ENCODE results near the gene B4GALNT4.
"Not testable (repeated sequence)": the region's sequence is repeated elsewhere in the genome, so short reads cannot be mapped to it uniquely, and the experiment has no call there.

The B4GALNT4 gene

DNA sequence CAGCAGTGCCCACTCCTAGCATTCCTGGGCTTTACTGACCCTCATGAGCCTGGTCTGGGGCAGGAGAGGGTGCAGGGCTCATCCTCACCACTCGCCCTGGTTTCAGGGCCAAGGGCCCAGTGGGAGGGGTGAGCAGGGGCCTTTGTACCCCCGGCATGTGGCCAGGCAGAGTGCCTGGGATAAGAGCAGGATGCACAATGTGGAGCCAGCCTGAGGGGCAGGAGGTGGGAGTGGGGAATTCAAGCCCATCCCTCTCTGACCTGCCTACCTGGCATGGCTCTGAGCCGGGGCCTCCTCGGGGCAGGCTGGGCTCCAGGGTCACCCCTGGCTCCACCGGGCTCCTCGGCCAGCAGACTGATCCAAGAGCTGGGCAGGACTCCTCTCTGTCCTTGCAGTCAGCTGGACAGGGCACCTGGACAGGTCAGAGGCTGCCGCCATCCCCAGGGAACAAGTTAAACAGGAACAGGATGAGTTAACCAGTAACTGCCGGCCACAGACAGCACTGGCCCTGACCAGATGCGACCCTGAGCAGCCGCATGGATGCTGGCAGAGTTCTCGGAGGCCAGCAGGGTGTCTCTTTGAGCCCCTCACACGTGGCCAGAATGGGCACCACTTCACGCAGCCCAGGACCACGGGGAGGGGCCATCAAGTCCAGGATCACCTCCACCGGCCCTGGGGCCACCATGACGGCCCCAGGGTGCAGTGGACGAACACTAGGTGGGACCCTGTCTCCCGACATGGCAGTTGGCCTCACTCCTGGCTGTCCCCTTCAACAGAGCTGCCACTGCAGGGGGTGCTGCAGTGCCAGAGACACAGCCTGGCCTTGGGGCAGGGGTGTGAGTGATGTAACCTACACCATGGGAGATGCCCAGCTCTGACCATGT, 40.5 kb downstream of the B4GALNT4 start:
- no peak for DNase-seq

DNA sequence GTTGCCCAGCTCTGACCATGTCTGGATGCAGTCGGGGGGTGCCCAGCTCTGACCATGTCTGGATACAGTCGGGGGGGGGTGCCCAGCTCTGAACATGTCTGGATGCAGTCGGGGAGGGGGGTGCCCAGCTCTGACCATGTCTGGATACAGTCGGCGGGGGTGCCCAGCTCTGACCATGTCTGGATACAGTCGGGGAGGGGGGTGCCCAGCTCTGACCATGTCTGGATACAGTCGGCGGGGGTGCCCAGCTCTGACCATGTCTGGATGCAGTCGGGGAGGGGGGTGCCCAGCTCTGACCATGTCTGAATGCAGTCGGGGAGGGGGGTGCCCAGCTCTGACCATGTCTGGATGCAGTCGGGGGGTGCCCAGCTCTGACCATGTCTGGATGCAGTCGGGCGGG, 41.4 kb downstream of the B4GALNT4 start:
- DNase-seq: not testable (repeated sequence)

DNA sequence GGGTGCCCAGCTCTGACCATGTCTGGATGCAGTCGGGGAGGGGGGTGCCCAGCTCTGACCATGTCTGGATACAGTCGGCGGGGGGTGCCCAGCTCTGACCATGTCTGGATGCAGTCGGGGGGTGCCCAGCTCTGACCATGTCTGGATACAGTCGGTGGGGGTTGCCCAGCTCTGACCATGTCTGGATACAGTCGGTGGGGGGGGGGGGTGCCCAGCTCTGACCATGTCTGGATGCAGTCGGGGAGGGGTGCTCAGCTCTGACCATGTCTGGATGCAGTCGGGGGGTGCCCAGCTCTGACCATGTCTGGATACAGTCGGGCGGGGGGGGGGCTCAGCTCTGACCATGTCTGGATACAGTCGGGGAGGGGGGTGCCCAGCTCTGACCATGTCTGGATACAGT, 42.2 kb downstream of the B4GALNT4 start:
- DNase-seq: not testable (repeated sequence)

DNA sequence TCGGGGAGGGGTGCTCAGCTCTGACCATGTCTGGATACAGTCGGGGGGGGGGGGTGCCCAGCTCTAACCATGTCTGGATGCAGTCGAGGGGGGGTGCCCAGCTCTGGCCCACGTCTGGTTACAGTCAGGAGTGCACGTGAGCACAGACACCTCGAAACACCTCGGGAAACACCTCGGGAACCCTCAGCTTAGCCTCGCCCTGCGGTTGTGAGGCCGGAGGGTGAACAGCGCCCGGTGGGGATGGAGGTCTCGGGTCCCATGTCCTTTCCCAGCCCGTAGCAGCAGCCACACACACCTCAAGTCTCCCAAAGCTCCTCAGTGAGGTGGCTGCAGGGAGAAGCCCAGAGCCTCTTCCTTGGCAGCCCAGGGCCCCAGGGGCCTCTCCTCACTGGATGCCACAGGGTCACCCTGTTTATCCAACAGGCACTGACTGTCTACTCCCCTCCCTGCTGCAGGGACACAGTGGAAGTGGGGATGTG, 43.4 kb downstream of the B4GALNT4 start:
- DNase-seq: no peak

DNA sequence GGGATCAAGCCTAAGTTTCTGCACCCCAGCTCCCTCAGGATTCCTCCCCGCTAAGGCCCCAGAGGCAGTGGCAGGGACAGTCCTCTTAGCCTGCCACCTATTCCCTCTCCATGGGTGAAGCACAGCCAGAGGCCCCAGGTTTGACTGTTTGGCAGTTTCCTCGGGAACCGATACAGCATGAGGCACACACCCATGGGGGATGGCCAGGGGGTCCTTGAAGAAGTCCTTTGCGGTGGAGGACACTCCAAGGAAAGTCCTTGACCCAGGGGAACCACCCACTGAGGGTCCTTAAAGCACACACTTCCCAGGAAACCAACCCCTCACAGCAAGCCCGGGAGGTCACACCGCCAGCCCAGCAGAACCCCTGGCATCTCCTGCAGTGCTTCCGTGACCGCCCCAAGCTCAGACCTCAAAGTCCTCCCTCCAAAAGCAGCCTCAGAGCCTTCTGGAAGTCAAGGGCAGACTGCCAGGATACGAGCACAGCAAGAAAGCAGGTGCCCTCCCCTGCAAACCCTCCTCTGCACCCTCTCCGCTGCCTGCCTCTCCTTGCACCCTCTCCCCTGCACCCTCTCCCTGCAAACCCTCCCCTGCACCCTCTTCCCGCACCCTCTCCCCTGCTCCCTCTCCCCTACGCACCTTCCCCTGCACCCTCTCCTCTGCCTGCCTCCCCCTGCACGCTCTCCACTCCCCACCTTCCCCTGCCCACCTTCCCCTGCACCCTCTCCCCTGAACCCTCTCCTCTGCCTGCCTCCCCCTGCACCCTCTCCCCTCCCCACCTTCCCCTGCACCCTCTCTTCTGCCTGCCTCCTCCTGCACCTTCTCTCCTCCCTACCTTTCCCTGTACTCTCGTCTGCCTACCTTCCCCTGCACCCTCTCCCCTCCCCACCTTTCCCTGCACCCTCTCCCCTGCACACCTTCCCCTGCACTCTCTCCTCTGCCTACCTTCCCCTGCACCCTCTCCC, 44.1 kb downstream of the B4GALNT4 start:
- no peak for DNase-seq

DNA sequence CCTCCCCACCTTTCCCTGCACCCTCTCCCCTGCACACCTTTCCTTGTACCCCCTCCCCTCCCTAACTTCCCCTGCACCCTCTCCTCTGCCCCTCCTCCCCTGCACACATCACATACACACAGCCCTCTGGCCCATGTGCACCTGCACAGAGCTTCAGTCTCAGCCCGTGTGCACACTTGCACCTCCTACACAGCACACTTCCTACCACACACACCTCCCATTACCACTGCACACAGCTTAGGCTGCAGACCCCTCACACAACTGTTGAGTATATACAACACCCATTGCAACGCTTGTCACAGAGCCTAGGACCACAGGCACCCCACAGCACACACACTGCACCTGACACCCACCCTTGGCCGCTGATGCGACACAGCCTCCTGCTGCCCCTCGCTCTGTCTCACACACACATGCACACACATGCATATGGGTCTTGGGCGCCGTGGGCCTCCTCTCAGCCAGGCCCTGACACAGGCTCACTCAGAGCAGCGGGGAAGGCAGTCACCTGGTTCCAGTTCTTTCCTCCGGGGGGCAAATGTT, 45.1 kb downstream of the B4GALNT4 start:
- no peak for DNase-seq

DNA sequence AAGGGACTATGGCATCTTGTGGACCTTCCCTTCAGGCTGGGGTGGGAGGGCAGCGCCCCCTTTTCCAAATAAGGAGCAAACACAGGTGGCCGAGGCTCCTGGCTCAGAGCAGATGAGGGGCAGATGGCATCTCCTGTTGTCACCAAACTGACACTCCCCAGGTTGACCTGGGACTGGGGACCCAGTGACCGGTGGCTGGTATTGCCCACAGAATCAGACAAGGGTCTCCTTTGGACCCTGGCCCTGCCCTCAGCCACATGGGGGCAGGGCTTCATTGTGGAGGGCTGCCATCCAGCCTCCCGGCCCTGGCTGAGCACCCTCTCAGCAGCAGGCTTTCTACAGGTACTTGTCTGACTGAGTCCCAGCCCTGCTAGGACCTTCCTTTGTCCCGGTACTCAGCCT, 46.3 kb downstream of the B4GALNT4 start:
- DNase-seq: no peak

DNA sequence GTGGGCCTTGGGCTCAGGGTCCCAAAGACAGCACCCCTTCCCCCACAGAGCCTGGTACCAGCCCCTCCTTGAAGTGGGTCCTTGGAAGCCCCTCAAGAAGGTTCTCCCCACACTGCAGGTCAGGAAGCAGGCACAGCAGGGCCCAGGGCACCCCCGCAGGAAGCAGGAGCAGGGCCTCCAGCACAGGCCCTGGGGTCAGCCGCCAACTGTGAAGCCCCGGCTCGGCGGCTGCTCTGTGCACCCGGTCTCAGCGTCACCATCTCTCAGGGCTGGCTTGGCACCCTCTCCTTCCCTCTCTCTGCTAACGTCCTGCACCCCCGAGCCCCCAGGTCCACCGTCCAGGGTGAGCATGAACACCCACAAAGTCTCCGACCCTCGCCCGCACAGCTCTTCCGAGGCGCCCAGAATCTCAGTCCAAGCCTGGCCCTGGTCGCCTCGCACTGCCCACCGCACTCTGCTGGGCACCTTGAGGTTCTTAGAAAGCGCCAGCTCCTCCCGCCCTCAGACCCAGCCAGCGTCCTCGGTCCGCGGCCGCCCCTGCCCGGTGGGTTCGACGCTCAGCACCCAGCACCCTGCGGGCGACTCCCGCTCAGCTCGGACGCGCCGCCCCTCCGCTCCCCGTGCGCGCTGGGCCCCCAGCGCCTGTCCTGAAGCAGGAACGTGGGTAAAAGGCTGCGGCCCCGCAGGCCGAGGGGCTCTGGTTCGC, 46.9 kb downstream of the B4GALNT4 start:
- DNase-seq: no peak

DNA sequence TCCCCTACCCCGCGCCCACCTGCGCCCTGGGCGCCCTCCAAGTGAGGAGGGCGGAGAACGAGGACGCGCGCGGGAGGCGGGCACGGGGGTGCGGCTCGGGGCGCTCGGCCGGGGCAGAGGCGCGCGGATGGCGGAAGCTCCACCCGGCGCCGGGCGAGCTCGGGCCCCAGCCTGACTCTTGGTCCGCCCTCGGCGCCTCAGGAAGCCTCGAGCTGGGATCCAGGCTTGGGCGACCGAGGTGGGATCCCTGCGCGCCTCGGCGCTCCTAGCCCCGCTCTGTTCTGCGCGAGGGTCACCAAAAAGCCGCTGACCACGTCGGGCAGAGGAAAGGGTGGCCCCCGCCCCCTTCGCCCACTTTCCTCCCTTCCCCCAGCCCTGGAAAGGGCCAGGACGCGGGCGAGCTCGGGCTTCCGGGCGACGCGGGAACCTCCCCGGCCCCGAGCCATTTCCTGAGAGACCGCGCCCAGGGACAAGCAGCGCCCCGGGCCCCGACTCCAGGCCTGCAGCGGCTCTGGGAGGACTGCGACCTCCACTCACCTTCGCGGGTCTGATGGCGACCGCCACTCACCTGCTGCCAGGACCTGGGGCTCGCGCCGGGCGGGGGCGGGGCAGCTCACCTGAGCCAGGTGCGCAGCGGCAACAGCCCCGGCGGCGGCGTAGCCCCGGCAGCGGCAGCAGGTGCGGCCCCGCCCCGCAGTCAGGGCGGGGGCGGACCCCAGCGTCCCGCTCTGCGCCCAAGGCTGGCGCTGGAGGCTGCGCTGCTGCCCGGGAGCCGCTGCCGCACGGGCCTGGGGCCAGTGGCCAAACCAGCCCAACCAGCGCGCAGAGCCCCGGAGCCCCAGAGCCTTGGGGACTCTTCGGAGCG, 47.7 kb downstream of the B4GALNT4 start:
- no peak for DNase-seq

DNA sequence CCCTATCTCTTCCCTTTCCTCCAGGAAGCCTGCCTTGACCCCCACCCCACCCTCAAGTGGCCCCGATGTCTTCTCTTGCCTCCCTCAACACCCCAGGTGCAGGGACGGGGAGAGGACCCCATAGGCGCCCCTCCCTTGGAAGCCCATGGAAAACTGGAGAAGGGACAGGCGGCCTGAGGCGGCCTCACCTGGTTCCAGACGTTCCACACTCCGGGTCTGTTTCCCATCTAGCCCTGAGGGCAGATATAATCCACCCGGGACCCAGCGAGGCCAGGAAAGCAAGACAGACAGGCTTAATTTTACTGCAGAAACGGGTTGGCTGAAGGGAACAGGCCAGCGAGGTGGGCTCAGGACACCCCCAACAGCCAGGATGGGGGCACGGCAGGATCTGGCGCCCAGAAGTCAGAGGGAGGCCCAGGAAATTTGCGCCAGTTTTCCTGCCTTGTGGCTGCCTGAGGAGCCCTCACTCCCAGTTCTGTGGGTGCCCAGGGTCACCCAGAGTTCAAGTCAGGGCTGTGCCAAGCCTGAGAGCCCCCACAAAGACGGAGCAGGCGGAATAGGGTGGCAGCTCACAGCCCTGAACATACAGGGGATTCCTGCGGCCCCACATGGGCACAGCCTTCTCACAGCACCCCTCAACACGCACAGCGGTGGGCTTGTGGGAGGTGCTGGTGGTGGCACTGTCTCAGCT, 48.5 kb downstream of the B4GALNT4 start:
- no peak for DNase-seq

DNA sequence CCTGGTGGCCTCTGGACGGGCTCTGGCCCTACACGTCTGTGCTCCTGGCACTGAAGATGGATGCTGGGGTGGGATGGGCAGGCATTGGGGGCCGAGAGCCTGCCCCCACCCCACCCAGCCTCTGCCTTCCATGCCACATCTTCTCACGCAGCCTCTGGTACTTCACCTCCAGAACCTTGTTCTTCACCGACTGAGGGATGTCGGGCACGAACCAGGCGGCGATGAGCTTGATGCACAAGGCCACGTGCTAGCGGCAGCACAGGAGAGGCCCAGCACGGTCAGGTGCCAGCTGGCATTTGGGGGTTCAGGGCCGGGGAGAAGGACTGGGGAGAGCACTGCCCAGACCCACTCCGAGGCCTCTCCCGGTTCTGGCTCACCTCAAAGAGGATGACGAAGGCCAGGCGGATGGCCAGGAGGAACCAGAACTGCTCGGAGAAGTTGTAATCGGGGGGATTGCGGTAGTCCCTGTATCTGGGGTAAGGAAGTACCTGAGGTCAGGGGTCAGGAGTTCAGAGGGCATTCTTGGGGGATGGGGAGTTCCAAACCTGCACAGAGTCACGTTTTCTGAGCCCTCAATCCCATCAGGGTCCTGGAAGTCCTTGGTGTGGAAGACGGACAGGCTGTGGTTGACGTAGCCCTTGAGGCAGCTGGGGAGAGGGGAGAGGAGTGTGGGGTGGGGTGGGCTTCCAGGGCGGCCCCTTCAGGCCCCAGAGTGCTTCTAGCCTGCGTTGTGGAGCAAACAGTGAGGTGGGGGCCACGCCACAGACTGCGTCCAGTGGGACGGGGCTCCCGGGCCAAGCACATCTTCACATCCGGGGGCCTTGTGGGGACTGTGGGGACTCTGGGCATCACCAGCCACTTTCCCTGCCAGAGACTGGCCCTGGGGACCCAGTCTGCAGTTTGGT, 49.3 kb downstream of the B4GALNT4 start:
- no peak for DNase-seq

DNA sequence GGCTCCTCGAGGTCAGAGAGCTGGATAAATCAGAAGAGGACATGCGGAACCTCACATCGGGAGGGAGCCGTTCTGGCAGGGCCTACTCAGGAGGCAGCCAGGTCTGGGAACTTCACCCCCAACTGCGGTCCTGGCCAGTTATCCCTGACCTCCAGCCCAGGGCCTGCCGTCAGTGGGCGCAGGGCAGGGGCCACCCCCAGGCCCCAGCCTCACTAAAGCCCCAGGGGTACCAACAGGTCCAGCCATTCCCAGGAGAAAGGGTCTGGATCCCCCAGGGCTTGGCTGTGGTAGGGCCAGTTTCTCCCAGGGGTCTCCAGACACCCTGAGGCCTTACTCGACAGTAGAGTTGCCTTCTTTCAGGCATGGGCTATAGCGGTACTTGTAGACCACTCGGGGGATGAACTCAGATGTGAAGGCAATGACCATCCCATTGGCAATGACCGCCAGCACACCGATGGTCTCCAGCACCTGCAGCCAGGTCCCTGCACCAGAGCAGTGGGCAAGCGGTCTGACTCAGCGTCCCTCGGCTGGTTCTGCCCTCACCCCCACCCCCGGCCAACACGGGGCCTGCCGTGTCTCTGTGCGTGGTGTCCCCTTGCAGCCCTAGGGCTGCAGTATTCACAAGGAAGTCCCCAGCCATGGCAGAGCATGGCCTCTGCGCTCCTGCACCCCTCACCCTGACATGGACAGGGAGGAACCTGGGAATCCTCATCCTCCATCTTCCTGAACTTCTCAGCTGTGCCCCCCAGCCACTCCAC, 50.1 kb downstream of the B4GALNT4 start:
- DNase-seq: no peak

DNA sequence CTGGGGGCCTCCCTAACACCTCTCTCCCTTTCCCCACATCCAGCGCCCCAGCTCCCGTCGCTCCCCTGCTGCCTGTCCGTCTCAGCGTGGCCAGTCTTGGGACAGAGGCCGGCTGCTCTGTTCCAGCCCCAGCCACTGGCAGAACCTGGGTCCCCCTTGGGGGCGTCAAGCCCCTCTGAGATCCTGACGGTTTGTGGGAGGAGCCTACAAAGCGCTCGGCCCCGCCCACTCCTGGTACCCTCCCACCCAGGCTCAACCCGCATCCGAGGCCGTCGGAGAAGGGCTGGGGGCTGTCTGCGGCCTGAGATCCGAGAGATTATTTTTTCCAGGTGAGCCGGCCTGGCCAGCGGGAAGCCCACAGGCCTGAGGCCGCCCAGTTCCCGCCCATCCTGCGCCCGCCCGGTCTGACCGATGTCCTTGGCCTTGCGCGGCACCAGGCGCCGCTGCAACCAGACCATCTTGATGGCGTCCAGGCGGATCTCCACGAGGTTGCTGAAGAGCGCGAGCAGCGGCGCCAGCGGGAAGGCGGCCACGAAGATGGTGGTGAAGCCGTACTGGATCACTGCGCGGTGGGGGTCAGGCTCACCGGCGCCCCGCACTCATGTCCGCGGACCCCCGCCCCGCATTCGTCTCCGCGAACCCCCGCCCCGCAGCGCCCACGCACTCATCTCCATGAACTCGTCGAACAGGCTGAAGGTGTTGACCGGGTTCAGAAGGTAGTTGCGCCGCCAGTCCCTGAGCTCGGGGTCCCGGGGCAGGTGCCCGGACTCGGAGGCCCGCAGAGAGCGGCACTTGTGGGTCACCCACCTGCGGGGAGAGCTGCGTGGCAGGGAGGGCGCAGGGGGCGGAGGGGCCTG, 51.0 kb downstream of the B4GALNT4 start:
- DNase-seq: no peak

DNA sequence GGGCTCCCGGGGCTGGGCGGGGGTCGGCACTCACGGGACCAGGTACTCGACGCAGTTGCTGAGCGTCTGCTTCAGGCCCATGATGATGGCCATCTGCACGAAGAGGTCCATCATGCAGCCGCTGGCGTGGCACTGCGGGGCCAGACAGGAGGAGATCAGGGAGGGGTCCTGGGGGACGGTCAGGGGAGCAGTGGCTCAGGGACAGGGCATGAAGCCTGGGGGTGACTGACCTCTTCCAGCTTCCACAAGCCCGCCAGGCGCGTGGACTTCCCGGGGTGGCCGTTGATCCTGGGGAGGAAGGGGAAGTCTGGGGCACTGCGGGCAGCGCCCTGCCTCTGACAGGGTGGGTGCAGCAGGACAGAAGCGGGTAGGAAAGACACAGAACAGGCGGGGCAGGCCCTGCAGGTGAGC, 51.6 kb downstream of the B4GALNT4 start:
- DNase-seq: no peak

DNA sequence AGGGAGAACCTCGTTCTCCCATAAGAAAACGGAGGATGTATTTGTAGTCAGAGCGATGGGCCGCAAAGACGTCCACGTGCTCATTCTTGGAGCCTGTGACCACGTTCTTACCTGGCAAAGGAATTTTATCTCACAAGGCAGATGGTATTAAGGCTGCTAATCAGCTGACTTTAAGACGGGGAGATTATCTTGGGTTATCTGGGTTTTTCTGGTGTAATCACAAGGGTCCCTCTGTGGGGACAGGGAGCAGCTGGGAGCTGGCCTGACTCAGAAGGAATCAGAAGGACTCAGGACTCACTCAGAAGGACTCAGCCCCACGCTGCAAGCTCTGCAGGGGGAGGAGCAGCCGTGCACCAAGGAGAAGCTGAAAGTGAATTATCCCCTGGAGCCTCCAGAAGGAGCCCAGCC, 53.0 kb downstream of the B4GALNT4 start:
- DNase-seq: no peak

DNA sequence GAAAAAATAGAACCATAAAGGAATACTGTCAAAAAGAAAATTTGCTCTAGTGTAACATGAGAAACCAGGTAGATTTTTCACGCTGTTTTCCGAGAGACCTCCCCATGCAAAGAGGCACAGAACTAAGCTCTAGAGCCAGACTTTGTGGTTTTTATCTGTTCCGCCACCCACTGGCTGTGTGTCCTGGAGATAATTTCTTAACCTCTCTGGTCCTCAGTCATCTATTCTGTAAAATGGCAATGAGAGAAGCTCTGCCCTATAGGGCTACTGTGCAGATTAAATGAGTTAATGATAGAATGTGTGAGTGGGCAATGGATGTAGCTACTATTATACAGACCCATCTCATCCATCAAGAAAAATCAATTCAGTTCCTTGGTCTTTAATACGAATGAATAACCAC, 54.9 kb downstream of the B4GALNT4 start:
- no peak for DNase-seq

DNA sequence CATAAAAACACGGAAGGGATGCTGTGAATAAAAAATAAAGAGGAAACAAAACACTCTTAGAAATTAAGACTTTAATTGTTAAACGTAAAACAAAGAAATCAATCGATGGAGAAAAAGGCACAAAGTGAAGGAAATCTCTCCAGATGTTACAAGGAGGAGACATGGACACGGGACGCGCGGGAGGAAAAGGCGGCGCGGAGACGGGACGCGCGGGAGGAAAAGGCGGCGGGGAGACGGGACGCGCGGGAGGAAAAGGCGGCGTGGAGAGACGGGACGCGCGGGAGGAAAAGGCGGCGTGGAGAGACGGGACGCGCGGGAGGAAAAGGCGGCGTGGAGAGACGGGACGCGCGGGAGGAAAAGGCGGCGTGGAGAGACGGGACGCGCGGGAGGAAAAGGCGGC, 55.5 kb downstream of the B4GALNT4 start:
- not testable (repeated sequence) for DNase-seq

DNA sequence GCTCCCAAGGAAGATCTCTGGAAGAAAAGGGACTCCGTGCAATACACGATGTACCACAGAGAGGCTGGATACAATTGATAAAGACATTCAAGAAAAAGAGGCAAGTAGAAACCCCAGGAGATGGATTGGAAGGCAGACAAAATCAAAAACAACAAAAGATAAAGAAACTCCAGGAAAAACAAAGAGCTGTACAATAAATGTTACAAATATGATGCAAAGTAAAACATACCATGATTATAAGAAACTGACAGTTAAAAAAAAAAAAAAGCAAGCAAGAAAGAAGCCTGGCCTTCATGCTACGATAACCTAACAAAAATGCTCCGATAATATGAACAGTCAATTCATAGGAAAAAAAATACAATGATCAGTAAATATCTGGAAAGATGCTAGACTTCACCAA, 56.0 kb downstream of the B4GALNT4 start:
- DNase-seq: no peak

Measured in stimulated activated CD4-positive, alpha-beta T cell treated with anti-CD3 and anti-CD28 coated beads, Interleukin-1b, Interleukin-23, amount 100 ng/mL, for 48 hours (primary cell).